GM18526 (cell line): Measurements from ENCODE around the gene EGR1.

Source experiments
- POLR2A ChIP-seq: IDR thresholded peaks from 3 replicates; pipeline ENCODE4 v1.6.1; 2011; ENCODE audit not compliant: insufficient read length; ENCODE audit errors: extremely low read depth

The EGR1 gene

DNA sequence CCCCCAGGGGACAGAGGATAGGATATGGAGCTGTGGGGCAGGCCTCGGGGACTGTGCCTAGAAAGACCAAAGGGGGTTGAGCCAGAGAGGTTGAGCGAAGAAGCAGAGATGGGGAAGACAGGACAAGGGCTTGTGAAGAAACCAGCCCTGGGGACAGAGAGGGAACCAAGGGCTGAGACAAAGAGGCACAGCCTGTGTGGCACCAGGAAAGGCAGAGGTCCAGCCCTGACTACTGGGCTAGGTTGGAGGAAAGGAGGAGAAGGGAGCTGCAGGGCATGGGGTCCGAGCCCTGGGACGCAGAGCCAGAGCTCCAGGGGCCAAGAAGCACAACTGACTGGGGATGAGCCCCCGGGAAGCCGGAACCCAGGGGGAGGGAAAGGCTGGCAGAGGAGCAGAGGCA, 17.2 kb upstream of the EGR1 start:
- no peak for TF ChIP-seq POLR2A

DNA sequence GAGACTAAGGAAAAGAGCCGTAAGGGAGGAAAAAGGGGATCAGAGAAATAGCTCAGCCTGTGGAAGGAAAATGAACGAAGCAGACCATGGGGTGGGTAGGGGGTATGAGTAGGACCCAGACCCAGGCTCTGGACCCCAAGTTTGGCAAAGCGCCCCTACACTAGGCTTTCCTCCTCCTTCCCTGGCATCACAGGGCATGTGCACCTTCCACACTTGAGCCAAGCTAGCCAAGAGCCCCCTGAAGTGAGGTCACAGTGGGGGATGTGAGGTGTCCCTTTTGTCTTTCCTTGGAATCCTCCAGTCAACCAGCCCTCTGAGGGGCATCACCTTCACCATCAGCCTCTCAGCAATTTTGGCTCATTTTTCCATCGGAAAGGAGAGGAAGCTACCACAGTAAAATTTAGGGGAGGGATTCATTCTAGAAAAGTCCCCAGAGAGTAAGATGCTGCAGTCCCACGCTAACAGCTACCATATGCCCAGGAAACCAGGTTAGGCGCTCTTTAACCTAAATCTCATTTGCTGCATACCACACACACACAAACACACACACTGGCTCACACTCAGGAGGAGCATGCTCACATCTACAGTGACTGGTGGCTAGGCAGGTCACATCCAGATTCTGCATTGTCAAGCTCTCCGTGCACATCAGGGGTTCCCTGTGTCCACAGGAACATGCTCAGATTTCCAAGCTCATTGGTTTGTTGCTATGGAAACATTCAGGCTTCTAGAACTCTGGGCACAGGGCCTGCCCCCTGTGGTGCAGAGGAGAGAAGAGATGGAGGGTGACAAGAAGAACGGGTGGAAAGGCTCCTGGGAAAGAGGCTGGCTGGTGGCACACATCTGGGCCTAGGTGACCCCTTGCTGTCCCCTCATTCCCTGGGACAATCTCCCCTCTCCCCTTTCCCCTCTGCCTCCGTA, 16.5 kb upstream of the EGR1 start:
- no peak for TF ChIP-seq POLR2A

DNA sequence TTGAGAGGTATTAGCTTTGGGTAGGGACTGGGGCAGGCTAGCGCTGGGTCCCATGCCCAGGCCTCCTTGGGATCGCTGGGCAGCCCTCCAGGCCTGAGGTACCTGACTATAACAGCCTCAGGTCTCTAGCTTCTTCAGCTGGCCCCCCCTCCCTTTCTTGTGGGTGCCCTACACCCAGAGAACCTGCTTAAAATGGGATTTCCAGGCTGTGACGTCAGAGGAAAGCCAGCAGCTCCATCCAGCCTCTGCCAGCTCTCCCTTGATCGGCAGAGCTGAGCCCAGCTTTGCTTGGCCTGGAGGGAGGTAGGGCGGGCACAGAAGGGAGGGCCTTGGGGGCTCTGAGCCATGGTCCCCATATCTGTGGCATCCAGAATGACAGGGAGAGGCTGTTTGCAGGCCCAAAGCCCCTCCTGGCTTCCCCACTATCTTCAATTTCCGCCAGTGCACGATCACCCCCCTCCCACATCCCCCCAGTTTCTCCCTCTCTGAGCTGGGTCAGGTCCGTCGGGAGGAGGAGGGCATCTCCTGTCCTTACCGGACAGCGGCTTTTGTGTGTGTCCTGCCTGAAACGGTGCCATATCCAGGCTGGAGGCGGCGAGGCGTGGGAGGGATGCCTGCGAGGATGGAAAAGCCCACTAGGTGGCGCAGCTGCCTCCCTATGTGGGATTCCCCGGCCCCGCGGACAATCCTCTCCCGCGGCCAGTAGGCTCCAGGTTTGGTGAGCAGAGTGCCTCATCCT, 15.6 kb upstream of the EGR1 start:
- no peak for TF ChIP-seq POLR2A

DNA sequence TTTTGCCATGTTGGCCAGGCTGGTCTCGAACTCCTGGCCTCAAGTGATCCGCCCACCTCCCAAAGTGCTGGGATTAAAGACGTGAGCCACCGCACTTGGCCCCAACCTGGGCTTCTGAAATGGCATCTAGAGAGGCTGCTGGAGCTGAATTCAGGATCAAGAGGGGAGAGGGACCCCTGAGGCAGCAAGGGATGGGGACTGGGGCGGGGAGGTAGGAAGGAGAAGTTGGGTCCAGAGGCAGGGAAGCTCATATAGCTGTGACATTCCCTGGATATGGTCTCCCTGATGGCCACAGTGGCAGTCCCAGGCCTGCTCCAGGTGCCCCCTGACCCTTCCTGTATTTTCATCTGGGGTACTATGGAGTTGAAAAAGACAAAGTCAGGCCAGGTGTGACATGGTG, 14.3 kb upstream of the EGR1 start:
- TF ChIP-seq POLR2A: no peak

DNA sequence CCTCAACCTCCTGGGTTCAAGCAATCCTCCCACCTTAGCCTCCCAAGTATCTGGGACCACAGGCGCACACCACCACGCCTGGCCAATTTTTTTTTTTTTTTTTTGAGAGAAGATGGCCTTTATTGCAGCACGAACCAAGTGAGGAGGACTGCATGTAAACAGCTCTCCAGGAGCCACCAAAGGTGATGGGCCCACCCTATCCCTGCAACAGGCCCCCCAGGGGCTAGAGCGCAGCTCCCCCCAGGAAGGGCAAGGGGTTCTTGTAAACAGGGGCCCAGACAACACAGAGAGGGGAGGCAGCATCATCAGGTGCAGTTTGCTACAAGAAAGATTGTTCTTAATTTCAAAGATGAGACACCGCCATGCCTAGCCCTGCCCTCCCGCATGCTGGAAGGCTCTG, 12.6 kb upstream of the EGR1 start:
- TF ChIP-seq POLR2A: no peak

DNA sequence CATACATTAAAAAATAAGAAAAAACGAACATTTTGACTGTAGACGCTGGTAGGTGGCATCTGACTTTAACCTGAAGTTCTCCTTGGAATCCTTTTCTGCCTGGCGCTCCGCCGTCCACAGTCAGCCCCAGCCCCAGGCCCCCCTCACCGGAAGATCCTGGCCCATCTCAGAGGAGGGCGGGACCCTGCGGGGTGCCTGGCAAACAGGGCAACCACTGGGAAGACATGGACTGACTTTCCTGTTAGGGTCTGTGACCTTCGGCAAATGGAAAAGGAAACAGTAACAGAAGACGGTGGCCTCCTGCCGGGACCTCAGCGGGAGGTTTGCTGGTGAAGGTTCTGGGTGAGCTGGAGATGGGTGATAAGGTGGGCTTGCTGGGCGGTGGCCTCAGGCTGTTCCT, 11.7 kb upstream of the EGR1 start:
- no peak for TF ChIP-seq POLR2A

DNA sequence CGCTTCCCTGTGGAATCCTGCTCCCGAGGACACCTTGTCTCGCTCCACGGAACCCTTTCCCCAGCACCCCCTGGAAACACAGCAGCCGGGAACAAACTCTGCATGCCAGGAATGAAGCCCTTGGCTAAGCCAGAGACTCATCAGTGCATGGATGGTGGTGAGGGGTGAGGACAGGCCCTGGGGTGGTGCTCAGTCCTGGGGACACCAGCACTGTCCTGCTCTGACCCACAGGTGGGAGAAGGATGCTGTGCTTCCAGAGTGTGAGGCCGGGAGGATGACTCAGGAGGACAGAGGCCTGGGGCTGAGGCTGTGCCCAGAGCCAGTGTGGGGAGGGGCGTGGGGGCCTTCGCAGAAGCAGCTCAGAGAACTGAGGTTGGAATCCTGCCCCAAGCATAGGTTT, 11.2 kb upstream of the EGR1 start:
- TF ChIP-seq POLR2A: no peak

DNA sequence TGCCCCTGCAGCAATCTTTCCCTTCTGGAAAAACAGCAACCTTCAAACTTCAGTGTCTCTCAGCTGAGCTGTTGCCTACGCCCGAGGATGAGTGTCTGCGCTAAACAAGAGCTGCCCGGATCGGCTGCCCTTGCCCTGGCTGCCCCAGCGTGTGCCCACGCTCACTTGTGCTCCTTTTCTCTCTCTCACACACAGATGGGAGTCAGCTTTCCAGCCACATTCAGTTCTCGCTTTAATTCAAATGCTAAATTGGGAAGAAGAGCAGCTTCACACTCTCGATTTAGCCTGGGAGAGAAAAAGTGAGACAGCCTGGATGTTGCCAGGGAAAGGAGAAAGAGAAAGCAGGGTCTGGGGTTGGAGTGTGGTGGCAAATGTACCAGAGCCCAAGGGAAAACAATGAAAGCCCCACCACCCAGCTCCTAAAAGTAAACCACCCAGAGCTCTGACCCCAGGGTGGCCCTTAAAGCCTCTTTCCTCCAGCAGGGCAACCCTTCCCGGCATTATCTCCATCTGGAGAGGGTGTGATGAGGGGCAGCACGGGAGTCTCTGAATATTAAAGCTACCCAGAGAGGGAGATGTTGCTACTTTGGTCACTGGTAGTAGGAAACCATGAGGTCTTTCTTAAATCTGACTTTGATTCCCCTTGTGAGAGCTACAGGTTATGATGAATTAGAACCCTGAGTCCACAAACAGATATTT, 9.9 kb upstream of the EGR1 start:
- TF ChIP-seq POLR2A: no peak

DNA sequence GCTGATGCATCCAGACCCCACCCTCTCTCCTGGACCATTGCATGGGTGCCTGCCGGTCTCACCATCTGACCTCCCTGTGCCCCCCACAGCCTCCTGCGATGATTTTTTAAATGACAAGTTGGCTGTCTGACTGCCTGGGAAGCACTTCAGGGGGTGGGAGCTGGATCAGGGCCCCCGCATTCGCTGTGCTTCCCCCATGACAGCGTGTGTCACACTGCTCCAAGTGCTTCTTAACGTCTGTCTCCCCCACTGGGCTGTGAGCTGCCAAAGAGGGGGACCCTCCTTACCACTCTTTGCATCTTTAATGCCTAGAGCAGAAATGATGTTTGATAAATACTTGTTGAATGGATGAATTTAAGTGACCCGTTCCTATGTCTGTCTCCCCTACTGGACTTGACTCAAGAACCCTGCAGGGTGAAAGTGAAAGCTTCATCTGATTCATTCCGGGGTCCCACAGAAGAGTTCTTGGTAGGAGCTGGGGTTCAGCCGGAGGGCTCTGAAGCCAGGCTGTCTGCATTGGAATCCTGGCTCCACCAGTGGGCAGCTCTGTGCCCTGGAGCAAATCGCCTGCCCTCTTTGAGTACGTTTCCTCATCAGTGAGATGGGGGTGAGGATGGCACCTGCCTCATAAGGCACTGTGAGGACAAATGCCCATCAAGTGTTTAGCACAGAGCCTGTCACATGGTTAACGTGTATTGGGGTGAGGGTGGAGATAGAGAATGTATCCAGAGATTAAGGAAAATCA, 7.6 kb upstream of the EGR1 start:
- TF ChIP-seq POLR2A: no peak

DNA sequence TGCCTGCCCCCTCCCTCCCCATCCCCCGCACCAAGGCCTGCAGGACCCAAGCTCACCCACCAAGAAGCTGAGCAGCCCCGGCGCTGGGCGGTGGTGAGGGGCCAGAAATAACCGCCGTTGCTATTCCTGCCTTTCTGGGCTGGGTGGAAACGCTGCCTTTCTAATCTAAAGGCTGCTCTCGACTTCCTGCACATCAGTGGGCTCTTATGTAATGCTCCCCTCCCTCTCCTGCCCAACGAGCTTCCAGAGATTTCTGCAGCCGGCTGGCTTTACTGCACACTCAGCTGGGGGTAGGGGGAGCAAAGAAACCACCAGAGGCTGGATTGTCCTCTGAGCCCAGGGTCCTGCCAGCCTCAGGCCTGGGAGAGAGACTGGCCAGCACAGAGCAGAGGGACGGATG, 6.9 kb upstream of the EGR1 start:
- TF ChIP-seq POLR2A: no peak

DNA sequence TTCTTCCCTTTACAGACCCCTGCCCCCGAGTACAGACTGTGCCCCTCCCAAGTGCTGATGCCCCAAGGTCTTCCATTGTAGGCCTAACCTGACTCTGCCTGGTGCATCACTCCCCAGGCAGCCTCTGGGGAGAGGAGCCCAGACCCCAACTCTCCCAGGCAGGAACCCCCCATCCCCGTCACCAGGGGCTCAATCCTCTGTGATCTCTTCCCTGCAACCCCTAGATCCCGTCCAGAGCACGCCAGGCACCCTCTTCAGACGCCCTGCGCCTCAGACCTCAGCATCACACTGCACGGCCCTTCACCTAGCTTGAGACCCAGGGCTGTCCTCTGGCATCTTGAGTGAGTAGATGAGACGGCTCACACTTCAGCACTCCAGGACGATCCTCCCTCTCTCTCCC, 6.4 kb upstream of the EGR1 start:
- TF ChIP-seq POLR2A: no peak

DNA sequence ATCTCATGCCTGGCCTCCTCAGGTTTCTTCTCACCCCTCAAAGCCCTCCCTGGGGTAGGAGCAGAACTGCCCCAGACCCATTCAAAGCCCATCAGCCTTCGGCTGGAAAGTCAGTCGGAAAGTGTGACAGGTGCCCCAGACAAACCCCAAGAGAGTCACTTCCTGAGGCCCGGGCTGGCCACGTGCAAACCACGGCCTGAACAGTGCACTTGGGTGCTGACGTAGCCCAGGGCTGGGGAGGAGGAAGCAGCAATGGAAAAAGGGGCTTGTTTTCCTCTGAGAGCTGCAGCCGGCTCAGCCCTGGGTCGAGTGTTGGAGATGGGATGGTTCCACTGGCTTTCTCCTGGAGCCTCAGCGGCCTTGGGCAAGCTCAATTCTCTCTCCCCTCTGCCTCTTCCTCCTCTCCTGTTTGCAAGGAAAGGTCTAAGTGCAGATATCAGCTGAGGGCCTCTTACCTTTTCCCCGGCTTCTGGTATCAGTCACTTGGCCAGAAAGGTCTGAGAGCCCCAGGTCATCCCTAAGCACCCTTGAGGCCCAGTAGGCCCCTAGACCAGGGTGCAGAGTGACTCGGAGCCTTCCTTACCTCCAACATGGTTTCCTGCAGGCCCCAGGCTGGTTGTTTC, 5.9 kb upstream of the EGR1 start:
- TF ChIP-seq POLR2A: no peak

DNA sequence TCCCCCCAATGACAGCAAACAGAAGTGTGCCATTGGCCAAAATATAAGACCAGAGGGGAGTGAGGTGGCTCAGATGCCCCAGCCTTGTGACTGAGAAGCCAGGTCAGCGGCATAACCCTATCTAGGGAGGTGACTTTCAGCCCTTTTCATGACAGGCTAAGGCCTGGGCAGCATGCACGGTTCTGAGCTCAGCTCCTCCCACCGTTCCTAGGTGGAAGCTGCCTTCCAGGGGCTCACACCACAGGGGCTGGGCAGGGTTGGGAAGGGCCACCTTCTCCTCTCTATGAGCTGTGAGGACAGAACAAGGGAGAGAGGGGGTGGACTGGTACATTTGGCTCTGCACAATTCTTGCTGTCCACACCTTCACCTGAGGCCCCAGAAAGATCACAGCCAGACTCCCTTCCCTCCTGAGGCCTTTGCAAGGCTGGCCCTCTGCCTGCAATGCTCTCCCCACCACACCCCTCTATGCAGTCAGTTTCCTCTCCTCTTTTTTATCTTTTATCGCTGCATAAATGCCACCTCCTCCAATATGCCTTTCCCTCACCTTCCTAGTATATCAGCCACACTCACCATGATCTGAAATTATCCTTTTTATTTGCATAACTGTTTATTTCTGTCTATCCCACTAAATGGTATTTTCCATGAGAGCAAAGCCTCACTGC, 5.1 kb upstream of the EGR1 start:
- TF ChIP-seq POLR2A: no peak

DNA sequence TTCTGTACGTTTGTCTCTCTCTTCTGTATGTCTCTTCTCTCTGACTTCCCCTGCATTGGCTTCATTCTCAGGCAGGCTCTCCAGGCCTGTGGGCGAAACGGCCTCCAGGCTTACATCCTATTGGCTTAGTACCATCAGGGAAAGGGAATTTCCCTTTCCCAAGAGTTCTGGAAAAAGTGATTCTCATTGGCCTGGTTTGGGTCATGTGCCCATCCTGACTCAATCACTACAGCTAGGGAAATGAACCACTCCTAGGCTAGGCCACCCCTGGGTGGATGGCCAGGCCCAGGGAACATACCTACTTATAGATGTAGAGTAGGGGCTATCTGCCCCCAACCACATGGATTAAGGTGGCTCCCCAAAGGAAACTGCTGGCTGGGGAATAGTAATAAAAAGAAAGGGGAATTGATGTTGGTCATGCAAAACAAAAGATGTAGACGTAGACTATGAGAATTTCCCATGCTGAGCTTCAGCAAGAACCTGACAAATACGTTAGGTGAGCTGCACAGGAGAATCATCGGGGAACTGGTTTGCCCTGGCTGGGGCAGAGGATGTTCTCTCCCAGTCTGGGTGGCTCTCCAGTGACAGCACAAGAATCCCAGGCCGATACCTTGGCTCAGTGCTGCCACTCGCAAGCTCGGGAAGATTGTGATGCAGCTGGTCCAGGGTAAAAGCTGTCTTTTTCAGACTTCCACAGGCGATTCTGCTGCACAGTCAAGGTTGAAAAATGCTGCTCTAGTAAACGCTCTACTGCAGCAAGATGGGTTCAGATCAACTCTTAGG, 3.7 kb upstream of the EGR1 start:
- TF ChIP-seq POLR2A: no peak

DNA sequence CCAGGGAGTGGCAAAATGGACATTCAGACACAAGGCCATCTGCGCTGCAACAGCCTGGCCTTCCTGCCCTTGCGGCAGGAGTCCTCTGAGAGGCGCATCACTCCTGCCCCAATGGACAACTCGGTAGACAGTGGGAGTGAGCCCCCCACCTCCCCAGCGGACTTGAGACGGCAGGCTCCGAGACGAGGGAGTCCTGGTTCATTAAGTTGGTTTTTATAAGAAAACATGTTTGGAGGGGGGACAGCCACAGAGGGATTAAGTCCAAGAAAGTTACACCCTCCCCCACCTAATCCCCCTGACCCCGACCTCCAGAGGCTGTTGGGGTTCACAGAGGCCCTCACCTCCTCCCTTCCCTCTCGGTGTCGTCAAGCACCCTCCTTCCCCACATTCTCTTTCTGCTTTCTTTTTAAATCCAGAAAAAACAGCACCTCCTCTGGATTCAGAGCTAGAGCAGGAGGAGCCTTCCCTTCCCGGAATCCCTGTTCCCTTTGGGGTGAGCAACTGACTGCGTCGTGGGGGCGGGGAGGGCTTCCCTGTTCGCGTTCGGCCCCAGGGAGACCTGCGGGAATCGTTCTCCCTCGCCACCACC, 1.8 kb upstream of the EGR1 start:
- TF ChIP-seq POLR2A: no peak
